ENCODE results near the gene ZNF184. TPM values are rescaled to one million over a fixed set of nuclear protein-coding genes. Genes with fewer than 3 reads are reported as not detected.
A peak's percentile ranks its signal among the peaks of the same experiment; 100 is the strongest.

The ZNF184 gene
- total and polyA plus RNA-seq, 10 of the 15 experiments (the other 5 are each of a cell fraction or from before 2014, with no cell fraction given) = 4.1 to 15.1 (median 8.3) TPM

- Histone ChIP-seq H2AFZ (ENCODE audit: control insufficient read depth, low read depth, low read length) (no peak overlapping the region), H3K9ac (ENCODE audit: control insufficient read depth, insufficient read depth, low read length) (no peak overlapping the region), H3K4me3 (no peak overlapping the region), H4K20me1 (ENCODE audit: control insufficient read depth, insufficient read depth) (no peaks in the 10 kb centered on the region), H3K79me2 (ENCODE audit: control insufficient read depth, insufficient read depth, low read length) (no peaks in the 10 kb centered on the region), H3K9me3 (replicated peaks; ENCODE audit: control insufficient read depth, insufficient read depth, low read length) (peaks cover 64% of the 10 kb centered on the region), H3K4me1 (ENCODE audit: control insufficient read depth, insufficient read depth, low read length) (no peaks in the 10 kb centered on the region), H3K27me3 (replicated peaks in 1 of 2; ENCODE audit: control insufficient read depth in 2 of 2, insufficient read depth in 2 of 2, low read length in 1 of 2) (no peaks in the 10 kb centered on the region), H3K4me2 (ENCODE audit: control insufficient read depth, insufficient read depth) (no peak overlapping the region), H3K27ac (ENCODE audit: control insufficient read depth, insufficient read depth) (no peak overlapping the region), H3K36me3 (ENCODE audit: control insufficient read depth in 2 of 2, insufficient read depth in 2 of 2, low read length in 1 of 2) (peaks cover 21 to 32% of the 10 kb centered on the region in 2 experiments)
- TSS peak; percentile 29 for BruUV-seq (replicated peaks)
- in situ Hi-C loops (cut with MboI) (no loop called here), intact Hi-C loops (cut with micrococcal nuclease; ENCODE audit: unreplicated experiment) (no loop called here)
- ATAC-seq = no peak
- SMC1A ChIA-PET (ENCODE audit: uncharacterized antibody, unreplicated experiment) = interaction anchor here (0.9 kb wide), 1 partner anchor 27 kb away, joined by 3 read pairs; no protein-coding TSS in a partner anchor
- POLR2A ChIA-PET = no interaction called here
- TF ChIP-seq KLF5 (IDR thresholded peaks at IDR 0.05; ENCODE audit: partially characterized antibody) (peak; percentile 84), IKZF1 (conservative IDR thresholded peaks at IDR 0.05) (no peak), RUNX3 (IDR thresholded peaks at IDR 0.05; ENCODE audit: low read length) (no peak), ZBTB33 (IDR thresholded peaks at IDR 0.05) (no peak), MYC (IDR thresholded peaks at IDR 0.05; ENCODE audit: insufficient read depth, insufficient read length, insufficient replicate concordance, low read length, severe bottlenecking) (no peak), ATF7 (IDR thresholded peaks at IDR 0.05; ENCODE audit: low read depth) (no peak), RELB (IDR thresholded peaks at IDR 0.05; ENCODE audit: low read depth) (no peak), CBX5 (IDR thresholded peaks at IDR 0.05; ENCODE audit: low read depth) (peak; percentile 94), CREB1 (IDR thresholded peaks at IDR 0.05; ENCODE audit: low read depth) (no peak), ATF3 (IDR thresholded peaks at IDR 0.05; ENCODE audit: borderline replicate concordance, extremely low read depth, low read depth, low read length) (no peak), STAT1 (conservative IDR thresholded peaks at IDR 0.05) (no peak), ZNF274 (IDR thresholded peaks at IDR 0.05; ENCODE audit: insufficient read depth, insufficient read length) (peak; percentile 95)
- 98% methylated on average over 3 of the region's 3 CpGs for WGBS (ENCODE audit: insufficient coverage, insufficient replicate concordance, low lambda C conversion rate, missing lambda C conversion rate)
- FAIRE-seq = no peak
- CTCF ChIA-PET = no interaction called here
- RAD21 ChIA-PET (ENCODE audit: unreplicated experiment) = no interaction called here
- no peak for DNase-seq (ENCODE audit: low read depth, low spot score)
Observed at GRCh38 chr6:27452496-27452897, 20.4 kb downstream of the ZNF184 start.

All from GM12878 (cell line).